GM21447 (cell line): ENCODE measurements around the gene GPR149.
"Not testable (repeated sequence)": the region's sequence is repeated elsewhere in the genome, so short reads cannot be mapped to it uniquely, and the experiment has no call there.

Experiments
- ATAC-seq: cut with Tn5 transposase; IDR thresholded peaks from one replicate; pipeline ENCODE4 v1.9.1; 2021; ENCODE audit not compliant: unreplicated experiment

The GPR149 gene, protein sequence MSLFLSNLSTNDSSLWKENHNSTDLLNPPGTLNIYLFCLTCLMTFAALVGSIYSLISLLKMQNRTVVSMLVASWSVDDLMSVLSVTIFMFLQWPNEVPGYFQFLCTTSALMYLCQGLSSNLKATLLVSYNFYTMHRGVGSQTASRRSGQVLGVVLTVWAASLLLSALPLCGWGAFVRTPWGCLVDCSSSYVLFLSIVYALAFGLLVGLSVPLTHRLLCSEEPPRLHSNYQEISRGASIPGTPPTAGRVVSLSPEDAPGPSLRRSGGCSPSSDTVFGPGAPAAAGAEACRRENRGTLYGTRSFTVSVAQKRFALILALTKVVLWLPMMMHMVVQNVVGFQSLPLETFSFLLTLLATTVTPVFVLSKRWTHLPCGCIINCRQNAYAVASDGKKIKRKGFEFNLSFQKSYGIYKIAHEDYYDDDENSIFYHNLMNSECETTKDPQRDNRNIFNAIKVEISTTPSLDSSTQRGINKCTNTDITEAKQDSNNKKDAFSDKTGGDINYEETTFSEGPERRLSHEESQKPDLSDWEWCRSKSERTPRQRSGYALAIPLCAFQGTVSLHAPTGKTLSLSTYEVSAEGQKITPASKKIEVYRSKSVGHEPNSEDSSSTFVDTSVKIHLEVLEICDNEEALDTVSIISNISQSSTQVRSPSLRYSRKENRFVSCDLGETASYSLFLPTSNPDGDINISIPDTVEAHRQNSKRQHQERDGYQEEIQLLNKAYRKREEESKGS

GRCh38 chr3:154430014-154430413, at the start of gene GPR149:
Gene GPR149, minus strand, starts transcription at chr3:154430190. Its CDS starts 575 bp downstream, at chr3:154429615.
- ATAC-seq, result no peak

DNA sequence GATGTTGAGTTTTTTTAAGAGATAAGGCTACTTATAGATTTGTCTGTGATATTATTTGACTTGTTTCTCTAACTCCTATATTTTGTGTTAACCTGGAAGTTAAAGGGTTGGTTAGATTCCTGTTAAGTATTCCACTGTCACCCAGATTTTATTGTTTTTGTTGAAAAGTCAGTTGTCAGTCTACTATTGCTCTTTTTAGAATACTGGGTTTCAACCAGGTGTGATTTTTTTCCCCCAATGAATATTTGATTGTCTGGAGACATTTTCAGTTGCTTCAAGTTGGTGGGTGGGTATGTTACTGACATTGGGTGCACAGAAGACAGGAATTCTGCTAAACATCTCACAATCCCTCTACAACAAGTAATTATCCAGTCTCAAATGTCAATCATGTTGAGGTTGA, 43.8 kb upstream of the GPR149 start:
- no peak for ATAC-seq

DNA sequence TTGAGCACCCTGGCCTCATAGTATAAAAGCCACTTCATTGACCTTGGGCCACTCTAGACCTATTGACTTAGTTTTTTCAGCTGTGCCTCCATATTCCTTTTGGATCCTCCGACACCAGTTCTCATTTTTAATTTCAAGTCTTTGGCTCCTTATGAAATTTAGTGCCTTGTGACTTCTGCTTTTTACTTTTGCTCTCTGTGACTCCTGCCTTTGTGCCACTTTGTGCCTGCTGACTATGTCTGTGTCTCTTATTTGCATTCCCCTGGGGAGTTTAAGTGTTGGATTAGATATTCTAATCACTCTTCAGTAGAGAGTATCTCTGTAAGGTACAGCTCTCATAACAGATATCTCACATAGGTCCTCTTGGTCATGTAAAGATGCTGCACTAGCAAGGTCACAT, 39.6 kb upstream of the GPR149 start:
- no peak for ATAC-seq

DNA sequence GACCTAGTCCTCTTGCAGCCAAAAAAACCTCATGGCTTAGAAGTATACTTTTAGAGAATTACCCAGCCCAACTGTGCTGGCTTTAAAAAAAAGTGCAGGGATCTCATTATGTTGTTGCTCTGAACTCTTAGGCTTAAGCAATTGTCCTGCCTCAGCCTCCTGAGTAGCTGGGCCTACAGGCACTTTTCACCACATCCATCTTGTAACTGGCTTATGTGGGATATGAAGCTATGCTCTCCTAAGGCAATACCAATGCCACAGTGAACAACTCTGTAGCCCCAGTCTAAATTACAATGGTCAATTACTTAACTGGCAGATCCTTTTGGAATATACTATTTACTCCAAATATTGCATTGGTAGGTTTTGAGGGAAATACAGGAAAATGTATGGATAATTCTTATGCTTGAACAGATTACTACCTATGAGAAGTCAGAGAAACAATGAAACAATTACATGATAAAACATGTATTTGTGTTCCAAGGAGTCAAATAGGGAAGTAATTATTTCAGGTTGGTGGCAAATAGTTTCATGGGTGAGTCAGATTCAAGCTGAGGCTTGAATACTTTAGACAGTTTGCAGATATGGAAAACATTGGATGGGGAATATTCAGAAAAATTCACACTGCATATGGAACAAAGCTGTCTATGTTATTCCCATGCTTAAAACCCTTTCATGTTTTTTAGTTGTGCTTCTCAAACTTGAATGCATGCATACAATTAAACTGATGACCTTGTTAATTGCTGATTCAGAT, 34.6 kb upstream of the GPR149 start:
- no peak for ATAC-seq

DNA sequence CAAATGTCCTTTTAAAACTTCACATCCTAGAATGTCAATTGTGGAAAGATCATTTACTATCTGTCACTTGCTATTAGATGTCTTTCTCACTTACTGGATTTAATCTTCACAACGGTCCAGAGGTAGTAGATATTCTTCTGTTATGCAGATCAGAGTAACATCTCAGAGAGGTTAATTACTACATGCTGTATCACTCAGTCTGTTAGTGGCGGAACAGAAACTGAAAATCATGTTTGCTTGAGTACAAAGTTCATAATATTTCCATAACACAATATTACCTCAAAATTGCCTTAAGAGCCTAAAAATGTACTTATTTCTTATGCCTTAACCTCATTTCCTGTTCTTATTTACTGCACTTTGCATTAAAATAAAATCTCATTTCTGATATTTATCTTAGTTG, 28.6 kb upstream of the GPR149 start:
- no peak for ATAC-seq

- not testable (repeated sequence) for ATAC-seq
These were observed 9.1 kb upstream of the GPR149 start for GRCh38 chr3:154439081-154439480.

GRCh38 chr3:154431043-154431442, 1.1 kb upstream of the GPR149 start:
- ATAC-seq, result no peak

- ATAC-seq, result no peak
These were observed 1.4 kb downstream of the GPR149 start for GRCh38 chr3:154428286-154429206.

DNA sequence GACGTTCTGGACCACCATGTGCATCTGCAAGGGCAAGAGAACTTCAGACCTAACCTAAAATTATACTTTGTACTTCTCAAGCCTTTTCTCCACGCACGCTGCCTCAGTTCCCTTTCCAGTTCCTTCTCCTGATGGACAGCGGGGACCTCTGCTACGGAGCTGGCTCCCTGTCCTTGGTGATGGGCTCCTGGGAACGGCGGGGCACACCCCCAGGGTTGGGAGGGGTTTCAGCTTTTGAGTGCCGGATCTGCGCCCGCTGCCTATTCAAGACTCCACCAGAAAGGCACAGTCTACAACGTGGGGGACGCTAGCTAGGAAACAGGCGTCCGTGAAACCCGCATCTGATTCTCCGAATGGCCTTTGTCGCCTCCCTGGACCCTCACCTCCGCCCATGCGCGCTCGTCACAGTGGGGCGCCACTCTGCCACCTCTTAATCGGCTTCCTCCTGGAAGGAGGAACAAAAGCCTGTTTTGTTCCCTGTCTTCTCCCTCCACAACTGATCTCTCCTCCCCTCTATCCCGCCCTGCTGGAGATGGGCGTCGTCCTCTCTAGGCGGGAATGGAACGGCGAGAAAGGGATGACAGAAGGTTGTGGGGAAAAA, 2.2 kb downstream of the GPR149 start:
- ATAC-seq, result no peak

DNA sequence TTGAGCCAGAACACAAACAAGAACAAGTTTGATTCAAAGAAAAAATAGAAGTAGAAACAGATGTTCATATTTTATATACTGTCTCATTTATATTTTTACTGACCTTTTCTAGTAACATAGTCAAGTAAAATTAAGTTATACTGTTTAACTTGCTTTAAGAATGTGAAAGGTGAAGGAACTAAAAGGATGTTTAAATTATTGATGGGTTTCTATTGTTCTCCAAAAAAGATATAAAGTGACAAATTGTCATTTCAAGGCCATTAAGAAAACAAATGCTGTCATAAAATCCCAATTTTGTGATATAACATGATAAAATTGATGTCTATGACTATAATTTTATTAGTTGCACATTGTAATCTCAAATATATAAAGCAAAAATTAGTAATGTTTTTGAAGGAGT, 7.3 kb downstream of the GPR149 start:
- ATAC-seq, result no peak

GRCh38 chr3:154421083-154421482, 8.9 kb downstream of the GPR149 start:
- ATAC-seq, result no peak

GRCh38 chr3:154398084-154398967, 31.7 kb downstream of the GPR149 start:
- peak; percentile 98 for ATAC-seq

DNA sequence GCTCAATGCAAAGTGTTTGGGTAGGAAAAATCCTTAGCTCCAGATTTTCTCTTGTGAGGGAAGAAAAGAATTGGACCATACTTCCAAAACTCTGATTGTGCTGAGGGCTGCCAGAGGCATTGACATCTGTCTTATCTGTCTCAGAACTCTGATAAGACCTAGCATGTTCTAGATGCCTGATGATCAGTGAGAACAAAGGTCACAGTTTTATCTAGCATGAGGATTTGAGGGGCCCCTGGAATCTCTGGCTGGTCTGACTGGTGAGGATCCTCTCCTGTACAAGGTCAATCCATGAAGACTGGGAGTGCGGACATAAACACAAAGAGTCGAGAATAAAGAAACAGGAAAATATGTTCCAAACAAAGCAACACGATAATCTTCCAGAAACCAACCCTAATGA, 40.1 kb downstream of the GPR149 start:
- ATAC-seq, result no peak

DNA sequence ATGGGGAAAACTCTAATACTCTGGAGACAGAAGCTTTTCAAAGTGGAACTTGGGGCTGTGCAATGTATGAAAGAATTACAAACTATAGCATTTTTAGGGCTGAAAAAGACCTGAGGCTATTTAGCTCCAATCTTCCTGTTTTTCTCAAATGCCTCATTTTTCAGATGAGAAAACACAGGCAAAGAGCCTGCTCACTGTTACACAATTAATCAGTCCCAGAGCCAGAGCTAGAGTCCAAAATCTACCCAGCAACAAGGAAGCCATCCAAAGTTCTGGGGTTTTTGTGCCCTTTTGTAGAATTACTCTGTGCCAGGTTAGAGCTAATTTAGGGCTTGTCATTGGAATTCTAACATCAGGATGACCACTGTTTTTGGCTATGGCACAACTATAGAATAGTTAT, 45.5 kb downstream of the GPR149 start:
- ATAC-seq, result no peak

GRCh38 chr3:154378311-154378710, 51.7 kb downstream of the GPR149 start:
- ATAC-seq, result no peak

- no peak for ATAC-seq
These were observed 62.8 kb downstream of the GPR149 start for GRCh38 chr3:154367221-154367620.

GRCh38 chr3:154364849-154365248, 65.1 kb downstream of the GPR149 start:
- no peak for ATAC-seq

GRCh38 chr3:154361099-154361498, 68.9 kb downstream of the GPR149 start:
- ATAC-seq, result no peak

GRCh38 chr3:154356009-154356408, 74.0 kb downstream of the GPR149 start:
- ATAC-seq, result no peak
